Fibroblast of peridontal ligament (primary cell): Measurements from ENCODE around the gene DAZAP1.

Experiments used
- DNase-seq: peaks from one replicate; pipeline ENCODE4 v3.0.0-alpha.2; 2010; ENCODE audit errors: extremely low read depth

DAZAP1 gene

GRCh38 chr19:1407528-1408299 lies at the start of gene DAZAP1:
TSS of gene DAZAP1 (plus strand) at chr19:1407586. CDS start at chr19:1407774, 188 bp downstream.
- peak; percentile 16 for DNase-seq

- no peak for DNase-seq
Measured at GRCh38 chr19:1360126-1360817, 47.1 kb upstream of the DAZAP1 start.

- DNase-seq: peak; percentile 75
Measured at GRCh38 chr19:1360818-1361461, 46.4 kb upstream of the DAZAP1 start.

- peak; percentile 75 for DNase-seq
Measured at GRCh38 chr19:1361601-1362386, 45.6 kb upstream of the DAZAP1 start.

- DNase-seq: no peak
Measured at GRCh38 chr19:1362387-1363257, 44.8 kb upstream of the DAZAP1 start.

GRCh38 chr19:1363599-1363998 lies 43.8 kb upstream of the DAZAP1 start:
- DNase-seq: no peak

GRCh38 chr19:1364070-1364704 lies 43.2 kb upstream of the DAZAP1 start:
- peak; percentile 32 for DNase-seq

- no peak for DNase-seq
Measured at GRCh38 chr19:1365319-1366269, 41.8 kb upstream of the DAZAP1 start.

- no peak for DNase-seq
Measured at GRCh38 chr19:1366296-1366695, 41.1 kb upstream of the DAZAP1 start.

GRCh38 chr19:1366899-1367870 lies 40.2 kb upstream of the DAZAP1 start:
- no peak for DNase-seq

GRCh38 chr19:1369214-1369805 lies 38.1 kb upstream of the DAZAP1 start:
- no peak for DNase-seq

- no peak for DNase-seq
Measured at GRCh38 chr19:1370579-1371361, 36.6 kb upstream of the DAZAP1 start.

- no peak for DNase-seq
Measured at GRCh38 chr19:1373042-1373533, 34.3 kb upstream of the DAZAP1 start.

- no peak for DNase-seq
Measured at GRCh38 chr19:1373534-1374249, 33.7 kb upstream of the DAZAP1 start.

- DNase-seq: no peak
Measured at GRCh38 chr19:1374250-1374577, 33.2 kb upstream of the DAZAP1 start.

GRCh38 chr19:1376415-1376805 lies 31.0 kb upstream of the DAZAP1 start:
- no peak for DNase-seq
